CD4-positive, alpha-beta T cell treated with Interleukin-12 subunit alpha and Interleukin-12 subunit beta, for 1 hour (primary cell): Measurements from ENCODE around the gene ULK3.
A peak's percentile ranks its signal among the peaks of the same experiment; 100 is the strongest.
"Not testable (repeated sequence)": the region's sequence is repeated elsewhere in the genome, so short reads cannot be mapped to it uniquely, and the experiment has no call there.

Experiments
- DNase-seq: peaks from one replicate; pipeline ENCODE4 v3.0.0-alpha.2; 2020

Gene ULK3

DNA sequence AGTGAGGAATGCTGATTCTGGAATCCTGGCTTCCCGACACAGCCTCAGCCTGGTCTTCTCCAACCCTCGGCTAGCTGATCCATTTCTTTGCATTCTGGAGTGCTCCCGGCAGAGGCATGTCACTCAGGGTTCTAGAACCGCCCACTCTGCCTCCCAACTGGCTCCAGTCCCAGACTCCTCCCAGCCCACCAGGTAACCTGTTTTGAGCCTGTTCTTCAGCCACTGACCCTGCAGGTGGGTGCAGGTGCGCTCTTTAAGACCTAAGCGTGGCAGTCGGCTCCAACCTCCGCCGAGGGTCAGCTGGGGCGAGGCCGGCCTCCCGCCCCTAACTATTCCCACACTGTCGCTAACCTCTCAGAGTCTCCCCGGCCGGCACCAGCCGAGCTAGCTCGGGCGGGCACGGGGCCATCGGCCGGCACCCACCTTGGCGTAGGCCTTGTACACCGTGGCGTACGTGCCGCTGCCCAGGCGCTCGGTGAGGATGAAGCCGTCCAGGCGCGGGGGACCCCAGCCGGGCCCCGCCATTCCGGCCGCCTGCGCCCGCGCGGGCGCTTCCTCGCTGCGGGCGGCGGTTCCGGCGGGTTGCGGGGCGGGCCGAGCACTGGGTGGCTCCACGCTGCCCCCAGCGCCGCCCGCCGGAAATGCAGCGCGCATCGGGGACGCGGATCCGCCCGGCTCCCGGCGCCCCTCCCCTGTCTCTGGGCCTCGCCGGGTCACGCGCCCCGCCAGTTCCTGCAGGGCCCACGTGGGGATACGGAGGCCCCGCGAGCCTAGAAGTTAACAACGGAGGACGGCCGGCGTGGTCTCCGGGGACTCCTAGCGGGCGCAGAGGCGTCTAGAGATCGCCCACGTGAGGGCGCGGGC lies at the start of gene ULK3:
ULK3 (minus strand) TSS at position 576 of the 864 bp plus-strand sequence; CDS start at position 525, 51 bp downstream.
- peak; percentile 93 for DNase-seq

DNA sequence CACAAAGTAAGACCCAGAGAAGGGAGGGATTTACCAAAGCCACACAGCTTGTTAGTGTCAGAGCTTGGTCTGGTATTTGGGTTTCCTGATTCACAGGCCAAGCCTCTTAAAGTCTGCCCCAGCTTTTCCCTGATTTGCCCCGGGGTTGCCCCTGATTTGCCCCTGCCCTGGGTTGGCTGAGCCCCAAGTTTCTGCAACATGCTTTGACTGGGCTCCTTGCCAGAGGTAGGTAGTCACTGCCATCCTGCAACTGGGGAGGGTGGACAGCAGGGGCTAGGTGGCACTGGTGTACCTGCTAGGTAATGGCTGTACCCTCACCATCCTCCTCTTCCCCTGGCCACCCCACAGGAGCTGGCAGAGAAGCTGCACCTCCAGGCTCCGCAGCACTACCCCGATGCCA lies 49.4 kb upstream of the ULK3 start:
- no peak for DNase-seq

DNA sequence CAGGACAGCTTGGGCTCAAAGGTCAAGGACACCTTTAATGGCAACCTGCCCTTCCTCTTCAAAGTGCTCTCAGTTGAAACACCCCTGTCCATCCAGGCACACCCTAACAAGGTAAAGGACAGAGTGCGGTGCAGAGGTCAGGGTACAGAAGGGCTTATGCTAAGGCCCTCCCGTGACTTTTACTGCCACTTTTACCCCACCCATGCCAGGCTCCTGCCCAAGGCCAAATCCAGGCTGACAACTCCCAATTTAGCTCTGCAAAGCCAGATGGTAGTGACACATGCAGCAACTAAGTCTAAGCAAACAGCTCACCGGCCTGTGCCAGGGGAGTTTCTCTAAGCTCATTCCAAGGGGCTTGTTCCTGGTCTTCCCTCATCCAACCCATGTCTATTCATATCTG lies 48.5 kb upstream of the ULK3 start:
- no peak for DNase-seq

DNA sequence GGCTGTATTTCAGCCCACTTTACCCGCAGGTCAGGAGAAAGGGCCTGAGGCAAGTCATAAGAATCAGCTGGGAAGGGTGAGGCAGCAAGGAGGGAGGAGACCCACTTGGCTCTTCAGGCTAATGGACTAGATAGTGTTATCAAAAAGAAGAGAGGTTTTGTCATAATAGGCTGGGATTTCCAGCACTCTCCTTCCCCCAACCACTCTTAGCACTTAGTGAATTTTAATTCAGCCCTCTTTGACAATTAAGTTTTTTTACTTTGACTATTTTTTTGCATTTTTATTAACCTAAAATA lies 47.7 kb upstream of the ULK3 start:
- DNase-seq, result no peak

GRCh38 chr15:74889883-74890664 lies 47.1 kb upstream of the ULK3 start, which contains the start of gene MPI:
MPI (plus strand) TSS chr15:74890042; CDS start chr15:74890074, 32 bp downstream.
- DNase-seq, result peak; percentile 87

GRCh38 chr15:74889390-74889882 lies 46.5 kb upstream of the ULK3 start:
- DNase-seq, result no peak

DNA sequence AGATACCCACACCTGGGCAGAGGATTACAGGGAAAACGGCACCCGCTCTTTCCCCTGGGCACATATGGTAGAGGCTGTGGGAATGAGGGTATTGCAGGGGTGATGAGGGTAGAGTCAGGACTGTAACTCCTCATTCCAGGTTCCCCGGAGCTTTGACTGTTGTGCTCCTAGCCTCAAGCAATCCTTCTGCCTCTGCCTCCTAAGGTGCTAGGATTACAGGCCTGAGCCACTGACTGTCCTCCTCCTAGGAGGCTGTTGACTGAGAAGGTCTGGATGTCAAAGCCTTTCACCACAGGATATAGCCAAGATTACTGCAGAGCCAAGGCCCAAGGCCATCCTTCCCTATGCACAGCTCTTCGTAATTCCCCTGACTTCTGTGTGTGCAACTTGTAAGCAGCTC lies 45.8 kb upstream of the ULK3 start:
- no peak for DNase-seq

DNA sequence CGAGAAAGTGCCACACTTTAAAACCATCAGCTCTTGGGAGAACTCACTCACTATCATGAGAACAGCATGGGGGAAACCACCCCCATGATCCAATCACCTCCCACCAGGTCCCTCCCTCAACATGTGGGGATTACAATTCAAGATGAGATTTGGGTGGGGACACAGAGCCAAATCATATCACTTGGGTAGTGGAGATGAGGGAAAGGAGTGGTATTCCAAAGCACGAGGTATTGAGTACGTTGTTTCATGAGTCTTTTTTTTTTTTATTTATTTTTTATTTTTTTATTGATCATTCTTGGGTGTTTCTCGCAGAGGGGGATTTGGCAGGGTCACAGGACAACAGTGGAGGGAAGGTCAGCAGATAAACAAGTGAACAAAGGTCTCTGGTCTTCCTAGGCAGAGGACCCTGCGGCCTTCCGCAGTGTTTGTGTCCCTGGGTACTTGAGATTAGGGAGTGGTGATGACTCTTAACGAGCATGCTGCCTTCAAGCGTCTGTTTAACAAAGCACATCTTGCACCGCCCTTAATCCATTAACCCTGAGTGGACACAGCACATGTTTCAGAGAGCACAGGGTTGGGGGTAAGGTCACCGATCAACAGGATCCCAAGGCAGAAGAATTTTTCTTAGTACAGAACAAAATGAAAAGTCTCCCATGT lies 44.7 kb upstream of the ULK3 start:
- not testable (repeated sequence) for DNase-seq

- DNase-seq, result no peak
Measured at GRCh38 chr15:74885461-74885860, 42.5 kb upstream of the ULK3 start.

- no peak for DNase-seq
Measured at GRCh38 chr15:74884428-74885223, 41.7 kb upstream of the ULK3 start.

DNA sequence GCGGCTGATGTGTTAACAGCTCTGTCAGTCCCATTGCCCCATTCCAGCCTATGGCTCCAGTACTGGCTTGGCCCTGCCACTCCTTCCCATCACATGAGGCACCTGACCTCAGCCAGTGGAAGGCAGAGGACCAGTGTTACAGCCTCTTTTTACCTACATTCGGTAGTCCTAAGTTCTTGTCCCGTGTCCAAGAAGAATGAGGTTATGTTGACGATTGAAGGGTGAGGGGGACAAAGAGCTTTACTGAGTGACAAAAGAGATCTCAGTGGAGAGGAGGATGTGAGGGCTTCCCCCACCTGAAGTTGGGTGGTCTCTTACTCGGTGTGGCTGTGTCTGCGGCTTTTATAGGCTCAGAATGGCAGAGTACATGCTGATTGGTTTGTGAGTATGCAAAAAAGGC lies 39.6 kb upstream of the ULK3 start:
- DNase-seq, result no peak

DNA sequence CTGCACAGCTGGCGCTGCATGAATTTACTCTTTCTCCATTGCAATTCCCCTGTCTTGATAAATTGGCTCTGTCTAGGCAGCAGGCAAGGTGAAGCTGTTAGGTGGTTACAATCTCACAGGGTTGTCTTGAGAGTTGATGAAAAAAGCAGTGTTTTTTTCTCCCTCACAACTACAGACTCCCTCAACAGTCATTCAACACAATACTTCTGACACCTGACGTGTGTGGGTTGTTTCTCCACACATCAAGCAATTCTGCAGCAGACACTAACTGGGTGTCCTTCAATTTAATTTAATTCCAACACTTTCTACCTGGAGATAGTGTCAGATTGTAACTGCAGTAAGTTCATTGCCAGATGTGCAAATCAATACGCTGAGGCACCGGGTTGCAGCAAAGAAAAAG lies 35.3 kb upstream of the ULK3 start:
- no peak for DNase-seq

- peak; percentile 27 for DNase-seq
Measured at GRCh38 chr15:74873756-74874424, 30.9 kb upstream of the ULK3 start.

DNA sequence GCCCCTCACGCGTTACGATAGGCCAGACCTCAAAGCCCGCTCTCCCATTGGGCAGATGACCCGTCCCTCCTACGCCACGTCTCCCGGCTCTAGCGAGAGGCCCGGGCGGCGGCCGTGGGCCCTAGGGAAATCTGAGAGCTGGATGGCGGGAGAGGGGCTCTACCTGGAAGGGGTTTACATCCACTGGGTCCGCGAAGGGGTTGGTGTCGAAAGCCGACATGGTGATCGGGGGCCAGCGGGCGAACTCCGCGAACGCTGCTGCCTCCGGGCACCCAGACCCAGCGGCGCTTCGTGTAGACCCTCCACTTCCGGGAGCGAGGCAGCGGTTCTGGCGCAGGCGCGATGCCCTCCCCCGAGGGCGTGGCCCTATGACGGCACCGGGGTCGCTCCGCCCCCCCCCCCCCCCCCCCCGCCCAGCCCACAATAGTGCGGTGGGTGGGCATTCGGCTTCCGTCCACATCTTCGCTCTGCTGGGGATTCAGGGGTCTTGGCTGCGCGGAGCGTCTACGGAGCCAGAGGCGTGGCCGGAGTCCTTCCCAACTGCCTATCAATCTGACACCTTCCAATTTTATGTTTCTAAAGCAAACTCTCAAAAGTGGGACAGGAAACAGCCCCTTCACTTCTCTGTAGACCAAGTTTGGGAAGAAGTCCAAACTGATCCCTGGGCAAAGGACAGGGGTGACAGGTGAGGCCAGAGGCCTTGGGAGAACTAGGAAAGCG lies 30.2 kb upstream of the ULK3 start, which contains the start of gene SCAMP2:
SCAMP2 (minus strand) TSS at position 330 of the 720 bp plus-strand sequence; CDS start at position 220, 110 bp downstream.
- peak; percentile 91 for DNase-seq

- DNase-seq, result no peak
Measured at GRCh38 chr15:74872702-74873035, 29.7 kb upstream of the ULK3 start.

- DNase-seq, result no peak
Measured at GRCh38 chr15:74870436-74871215, 27.7 kb upstream of the ULK3 start.

- DNase-seq, result peak; percentile 46
Measured at GRCh38 chr15:74869726-74870407, 26.9 kb upstream of the ULK3 start.

DNA sequence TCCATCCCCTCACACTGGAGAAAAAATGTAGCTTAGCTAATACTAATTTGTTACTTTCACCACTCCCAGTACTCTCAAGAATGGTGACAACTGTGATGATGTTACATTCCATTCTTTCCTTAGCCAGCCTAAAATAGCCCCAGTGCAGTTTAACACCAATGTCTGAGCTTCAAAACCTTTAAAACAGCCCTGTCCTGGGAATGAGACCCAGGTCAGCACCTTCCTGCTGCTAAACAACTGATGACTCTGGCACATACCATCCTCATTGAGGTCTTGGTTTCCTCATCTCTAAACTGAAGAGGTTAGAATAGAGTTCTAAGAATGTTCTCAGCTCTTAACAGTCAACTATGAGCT lies 26.4 kb upstream of the ULK3 start:
- DNase-seq, result no peak

GRCh38 chr15:74868059-74868458 lies 25.1 kb upstream of the ULK3 start:
- DNase-seq, result peak; percentile 33

GRCh38 chr15:74867466-74868038 lies 24.6 kb upstream of the ULK3 start:
- DNase-seq, result no peak
